HFF-Myc (cell line): ENCODE results near the gene VPS25.
A peak's percentile ranks its signal among the peaks of the same experiment; 100 is the strongest.
"Not testable (repeated sequence)": the region's sequence is repeated elsewhere in the genome, so short reads cannot be mapped to it uniquely, and the experiment has no call there.

Experiments used
- DNase-seq: peaks from one replicate; pipeline ENCODE4 v3.0.0-alpha.2; 2011; ENCODE audit warnings: low read depth; ENCODE audit errors: extremely low read depth
- H3K4me3 ChIP-seq: replicated peaks from 2 replicates; pipeline ENCODE4 v1.5.1; 2011; ENCODE audit warnings: low read depth, mild to moderate bottlenecking, control low read depth, low read length
- TF ChIP-seq, protein P1 (sequence below): IDR thresholded peaks from 2 replicates; pipeline ENCODE4 v1.5.1; 2012; ENCODE audit warnings: mild to moderate bottlenecking, low read depth, low read length, control low read depth; ENCODE audit errors: missing control alignments

Gene VPS25

DNA sequence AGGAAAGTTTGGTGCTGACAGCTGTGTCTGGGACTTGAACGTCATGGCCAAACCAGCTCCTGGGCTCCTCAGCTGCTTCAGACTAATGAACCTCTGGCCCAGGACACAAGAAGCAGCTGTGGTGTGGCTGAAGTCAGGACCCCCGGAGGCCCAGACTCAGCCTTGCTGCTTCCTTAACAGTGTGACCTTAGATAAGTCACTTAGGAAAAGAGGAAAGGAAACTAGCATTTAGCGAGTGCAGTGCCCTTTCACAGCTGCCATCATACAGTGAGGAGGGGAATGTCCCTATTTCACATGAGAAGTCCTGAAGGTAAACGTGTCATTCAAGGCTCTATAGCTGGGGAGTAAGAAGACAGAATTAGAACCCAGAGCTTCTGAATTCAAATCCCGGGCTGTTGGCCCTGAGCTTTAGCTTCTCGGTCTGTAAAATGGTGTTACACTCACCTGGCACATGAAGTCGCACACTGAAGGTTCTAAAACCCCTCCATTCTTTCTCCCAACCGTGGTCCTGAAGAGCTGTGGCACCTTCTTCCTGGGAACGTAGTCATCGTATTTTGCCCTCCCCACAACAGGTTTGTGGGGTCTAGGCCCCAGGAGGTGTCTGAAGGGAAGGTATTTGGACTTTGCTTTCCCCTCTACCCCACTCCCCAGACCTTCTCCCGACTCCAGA lies 13.1 kb upstream of the VPS25 start:
- no peak overlapping the region for H3K4me3 ChIP-seq
- no peak for DNase-seq
- TF ChIP-seq, protein P1, sequence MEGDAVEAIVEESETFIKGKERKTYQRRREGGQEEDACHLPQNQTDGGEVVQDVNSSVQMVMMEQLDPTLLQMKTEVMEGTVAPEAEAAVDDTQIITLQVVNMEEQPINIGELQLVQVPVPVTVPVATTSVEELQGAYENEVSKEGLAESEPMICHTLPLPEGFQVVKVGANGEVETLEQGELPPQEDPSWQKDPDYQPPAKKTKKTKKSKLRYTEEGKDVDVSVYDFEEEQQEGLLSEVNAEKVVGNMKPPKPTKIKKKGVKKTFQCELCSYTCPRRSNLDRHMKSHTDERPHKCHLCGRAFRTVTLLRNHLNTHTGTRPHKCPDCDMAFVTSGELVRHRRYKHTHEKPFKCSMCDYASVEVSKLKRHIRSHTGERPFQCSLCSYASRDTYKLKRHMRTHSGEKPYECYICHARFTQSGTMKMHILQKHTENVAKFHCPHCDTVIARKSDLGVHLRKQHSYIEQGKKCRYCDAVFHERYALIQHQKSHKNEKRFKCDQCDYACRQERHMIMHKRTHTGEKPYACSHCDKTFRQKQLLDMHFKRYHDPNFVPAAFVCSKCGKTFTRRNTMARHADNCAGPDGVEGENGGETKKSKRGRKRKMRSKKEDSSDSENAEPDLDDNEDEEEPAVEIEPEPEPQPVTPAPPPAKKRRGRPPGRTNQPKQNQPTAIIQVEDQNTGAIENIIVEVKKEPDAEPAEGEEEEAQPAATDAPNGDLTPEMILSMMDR = no peak

DNA sequence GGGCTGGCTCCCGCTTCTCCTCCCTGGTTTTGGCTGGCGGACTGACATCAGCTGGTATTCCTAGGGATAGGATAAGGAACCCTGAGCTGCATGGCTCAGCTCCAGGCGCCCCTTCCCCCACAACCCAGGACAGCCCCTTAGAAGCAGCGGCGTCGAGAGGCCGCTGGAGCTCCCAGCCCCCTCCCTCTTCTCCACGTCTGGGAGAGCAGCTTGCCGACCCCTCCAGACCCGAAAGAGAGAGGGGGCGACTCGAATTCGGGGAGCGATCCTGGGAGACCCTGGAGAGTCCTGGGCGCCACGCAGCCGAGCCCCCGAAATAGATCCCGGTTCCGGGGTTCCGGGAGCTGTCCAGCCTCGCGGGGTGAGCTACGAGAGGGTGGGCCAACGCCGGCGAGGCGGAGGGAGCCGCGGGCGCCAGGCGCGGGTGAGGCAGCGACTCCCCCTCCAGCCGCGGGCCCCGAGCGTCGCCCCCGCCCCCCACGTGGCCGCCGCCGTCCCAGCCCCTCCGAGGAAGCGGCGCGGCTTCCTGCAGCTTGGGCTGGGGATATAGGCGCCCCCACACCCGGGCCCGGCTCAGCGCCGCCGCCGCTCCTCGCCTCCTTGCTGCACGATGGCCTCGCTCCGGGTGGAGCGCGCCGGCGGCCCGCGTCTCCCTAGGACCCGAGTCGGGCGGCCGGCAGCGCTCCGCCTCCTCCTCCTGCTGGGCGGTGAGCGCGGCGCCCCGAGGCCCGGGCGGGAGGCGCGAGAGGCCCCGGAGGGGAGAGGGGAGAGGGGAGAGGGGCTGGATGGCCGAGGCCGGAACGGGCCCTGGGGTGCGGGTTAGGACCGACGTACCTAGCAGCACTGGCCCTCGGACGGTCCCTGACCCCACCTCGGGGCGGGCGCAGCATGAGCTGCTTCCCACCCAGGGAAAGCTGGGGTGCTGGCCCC lies 12.3 kb upstream of the VPS25 start, which contains the start of gene RAMP2:
Gene RAMP2 (plus strand): TSS at position 576 of the 930 bp plus-strand sequence. CDS start 35 bp downstream, at position 611.
- H3K4me3 ChIP-seq = peak within 1 kb of the TSS; percentile 24
- TF ChIP-seq, protein P1 = no peak
- no peak for DNase-seq

DNA sequence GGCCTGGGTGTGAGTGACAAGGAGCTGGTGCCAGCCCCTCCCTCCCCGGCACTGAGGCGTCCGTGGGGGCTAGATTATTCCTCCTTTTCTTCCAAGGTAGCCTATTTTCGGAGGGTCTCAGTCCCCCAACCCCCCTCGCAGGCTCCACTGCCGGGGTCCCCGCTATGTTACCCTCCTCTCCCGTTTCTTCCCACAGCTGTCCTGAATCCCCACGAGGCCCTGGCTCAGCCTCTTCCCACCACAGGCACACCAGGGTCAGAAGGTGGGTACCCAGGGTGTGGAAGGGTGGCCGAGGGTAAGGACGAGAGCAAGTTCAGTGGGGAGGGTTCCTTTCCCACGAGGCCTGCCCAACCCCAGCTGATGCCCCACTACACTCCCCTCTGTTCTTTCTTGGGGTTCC lies 11.6 kb upstream of the VPS25 start:
- H3K4me3 ChIP-seq = peak overlapping the region; percentile 24; the same call in 1 of the 2 replicates
- DNase-seq = no peak
- TF ChIP-seq, protein P1 = no peak

DNA sequence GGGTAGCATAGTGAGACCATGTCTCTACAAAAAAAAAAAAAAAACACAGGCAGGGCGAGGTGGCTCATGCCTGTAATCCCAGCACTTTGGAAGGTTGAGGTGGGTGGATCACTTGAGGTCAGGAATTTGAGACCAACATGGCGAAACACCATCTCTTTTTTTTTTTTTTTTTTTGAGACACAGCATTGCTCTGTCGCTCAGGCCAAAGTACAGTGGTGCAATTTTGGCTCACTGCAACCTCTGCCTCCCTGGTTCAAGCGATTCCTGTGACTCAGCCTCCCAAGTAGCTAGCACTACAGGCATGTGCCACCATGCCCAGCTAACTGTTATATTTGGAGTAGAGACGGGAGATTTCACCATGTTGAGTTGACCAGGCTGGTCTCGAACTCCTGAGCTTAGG lies 7.1 kb upstream of the VPS25 start:
- TF ChIP-seq, protein P1 = no peak
- H3K4me3 ChIP-seq = no peak overlapping the region
- no peak for DNase-seq

DNA sequence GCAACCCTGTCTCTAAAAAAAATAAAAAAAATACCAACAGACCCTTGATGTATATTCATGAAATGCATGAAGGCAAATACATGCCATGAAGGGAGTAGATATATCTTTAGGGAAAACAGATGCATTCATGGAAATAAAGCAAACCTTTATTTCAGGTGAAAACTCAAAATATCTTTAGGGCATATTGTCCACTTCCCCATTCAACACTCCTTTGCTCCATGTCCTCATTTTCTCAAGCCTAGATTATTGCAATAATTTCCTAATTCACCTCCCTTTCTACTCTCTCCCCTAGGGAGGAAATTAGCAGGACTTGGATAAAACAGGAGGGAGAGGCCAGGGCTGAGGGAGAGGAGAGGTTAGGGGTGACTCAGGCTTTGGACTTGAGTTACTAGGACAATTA lies 5.7 kb upstream of the VPS25 start:
- TF ChIP-seq, protein P1 = no peak
- no peak for DNase-seq
- H3K4me3 ChIP-seq = no peak overlapping the region

DNA sequence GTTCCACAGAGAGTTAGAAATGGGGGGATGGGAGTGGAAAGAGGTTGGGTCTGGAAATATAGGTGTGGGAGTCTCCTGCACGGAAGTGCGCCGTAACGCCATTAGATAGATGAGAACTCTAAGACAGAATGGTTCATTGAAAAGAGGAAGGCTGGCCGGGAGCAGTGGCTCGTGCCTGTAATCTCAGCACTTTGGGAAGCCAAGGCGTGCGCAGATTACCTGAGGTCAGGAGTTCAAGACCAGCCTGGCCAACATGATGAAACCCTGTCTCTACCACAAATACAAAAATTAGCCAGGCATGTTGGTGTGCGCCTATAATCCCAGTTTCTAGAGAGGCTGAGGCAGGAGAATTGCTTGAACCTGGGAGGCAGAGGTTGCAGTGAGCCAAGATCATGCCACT lies 5.2 kb upstream of the VPS25 start:
- DNase-seq = not testable (repeated sequence)

DNA sequence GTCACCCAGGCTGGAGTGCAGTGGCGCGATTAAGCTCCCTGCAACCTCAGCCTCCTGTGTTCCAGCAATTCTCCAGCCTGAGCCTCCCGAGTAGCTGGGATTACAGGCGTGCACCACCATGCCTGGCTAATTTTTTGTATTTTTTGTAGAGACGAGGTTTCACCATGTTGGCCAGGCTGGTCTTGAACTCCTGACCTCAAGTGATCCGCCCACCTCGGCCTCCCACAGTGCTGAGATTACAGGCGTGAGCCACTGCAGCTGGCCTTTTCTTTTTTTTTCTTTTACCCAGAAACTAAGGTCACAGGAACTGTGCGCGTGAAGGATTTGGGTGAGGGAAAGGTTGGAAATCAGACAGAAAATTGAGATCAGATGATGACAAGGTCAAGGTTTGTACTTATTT lies 3.3 kb upstream of the VPS25 start:
- H3K4me3 ChIP-seq, DNase-seq: not testable (repeated sequence)

More for the DNA sequence above, 5.2 kb upstream of the VPS25 start:
- H3K4me3 ChIP-seq = not testable (repeated sequence)

DNA sequence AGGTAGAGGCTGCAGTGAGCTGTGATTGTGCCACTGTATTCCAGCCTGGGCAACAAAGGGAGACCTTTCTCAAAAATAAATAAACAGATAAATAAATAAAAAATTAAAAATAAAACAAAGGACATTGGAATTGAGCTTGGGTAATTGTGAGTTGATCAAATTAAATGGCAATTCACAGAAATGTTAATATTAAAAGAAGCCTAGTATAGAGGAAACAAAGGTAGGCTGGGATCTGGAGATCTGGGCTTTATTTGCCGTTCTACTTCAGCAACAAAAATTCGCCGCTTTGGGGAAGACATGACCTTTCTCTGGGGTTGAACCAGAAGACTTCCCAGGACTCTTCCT lies 332 bp upstream of the VPS25 start:
- peak overlapping the region; percentile 98 for H3K4me3 ChIP-seq
- TF ChIP-seq, protein P1 = no peak
- no peak for DNase-seq
